Liver (tissue), 9 donors: ENCODE measurements around the gene AAK1. TPM values are rescaled to one million over a fixed set of nuclear protein-coding genes. Genes with fewer than 3 reads are reported as not detected.

ENCODE experiments used
- DNase-seq: peaks from one replicate; pipeline ENCODE4 v3.0.0-alpha.2; 2017; ENCODE audit warnings: low spot score
- H3K27ac ChIP-seq, 2 donors: one replicate each; pipeline ENCODE4 v1.7.0; 2013; ENCODE audit warnings: inconsistent platforms in 2 of 2, low read length in 2 of 2, control low read depth in 1 of 2, low read depth in 1 of 2, mild to moderate bottlenecking in 1 of 2
- H3K27me3 ChIP-seq, 4 donors: one replicate each; pipeline versions ENCODE4 v1.6.1 to v1.7.0; 2013; ENCODE audit warnings: low read length in 3 of 4, inconsistent platforms in 1 of 4, mild to moderate bottlenecking in 1 of 4, moderate library complexity in 1 of 4; ENCODE audit not compliant: control insufficient read depth in 4 of 4, insufficient read depth in 4 of 4
- H3K36me3 ChIP-seq, 4 donors: one replicate each; pipeline versions ENCODE4 v1.6.1 to v1.7.0; 2013; ENCODE audit warnings: low read length in 3 of 4, mild to moderate bottlenecking in 3 of 4, low read depth in 1 of 4, moderate library complexity in 1 of 4; ENCODE audit not compliant: control insufficient read depth in 4 of 4, insufficient read depth in 3 of 4
- H3K4me1 ChIP-seq, 4 donors: one replicate each; pipeline versions ENCODE4 v1.6.1 to v1.7.0; 2013; ENCODE audit warnings: low read length in 3 of 4, mild to moderate bottlenecking in 3 of 4, moderate library complexity in 1 of 4; ENCODE audit not compliant: control insufficient read depth in 4 of 4, insufficient read depth in 4 of 4
- H3K4me3 ChIP-seq, 3 donors: one replicate each; pipeline versions ENCODE4 v1.6.1 to v1.7.0; 2013; ENCODE audit warnings: low read length in 3 of 3, control low read depth in 1 of 3, low read depth in 1 of 3, mild to moderate bottlenecking in 1 of 3
- H3K9ac ChIP-seq, 2 donors: one replicate each; pipeline ENCODE4 v1.7.0; 2013; ENCODE audit warnings: low read length in 2 of 2, mild to moderate bottlenecking in 2 of 2, moderate library complexity in 2 of 2, control low read depth in 1 of 2, low read depth in 1 of 2
- H3K9me3 ChIP-seq, 4 donors: one replicate each; pipeline versions ENCODE4 v1.6.1 to v1.7.0; 2013; ENCODE audit warnings: low read length in 3 of 4; ENCODE audit not compliant: control insufficient read depth in 4 of 4
- EGR1 ChIP-seq, 2 donors: IDR thresholded peaks; 2 replicates each; pipeline ENCODE4 v1.6.1; 2016 to 2018; ENCODE audit warnings: antibody characterized with exemption in 2 of 2, low read depth in 2 of 2
- FOXA1 ChIP-seq: IDR thresholded peaks from 2 replicates; pipeline ENCODE4 v1.6.1; 2016; ENCODE audit warnings: antibody characterized with exemption
- FOXA2 ChIP-seq: IDR thresholded peaks from 2 replicates; pipeline ENCODE4 v1.6.1; 2016; ENCODE audit warnings: antibody characterized with exemption
- GABPA ChIP-seq, 2 donors: IDR thresholded peaks in 1 of 2; conservative IDR thresholded peaks in 1 of 2; 2 replicates each; pipeline ENCODE4 v1.6.1; 2016; ENCODE audit warnings: antibody characterized with exemption in 2 of 2, mild to moderate bottlenecking in 1 of 2, moderate library complexity in 1 of 2
- HNF4A ChIP-seq, 2 donors: conservative IDR thresholded peaks; 2 replicates each; pipeline ENCODE4 v1.6.1; 2016; ENCODE audit warnings: antibody characterized with exemption in 2 of 2, mild to moderate bottlenecking in 2 of 2
- HNF4G ChIP-seq: IDR thresholded peaks from 2 replicates; pipeline ENCODE4 v1.6.1; 2016; ENCODE audit warnings: antibody characterized with exemption
- NR2F2 ChIP-seq: IDR thresholded peaks from 2 replicates; pipeline ENCODE4 v1.6.1; 2016; ENCODE audit warnings: antibody characterized with exemption
- RAD21 ChIP-seq, 2 donors: IDR thresholded peaks; 2 replicates each; pipeline ENCODE4 v1.6.1; 2016; ENCODE audit warnings: antibody characterized with exemption in 2 of 2, mild to moderate bottlenecking in 2 of 2
- RXRA ChIP-seq, 2 donors: IDR thresholded peaks; 2 replicates each; pipeline ENCODE4 v1.6.1; 2017 to 2018; ENCODE audit warnings: antibody characterized with exemption in 2 of 2, mild to moderate bottlenecking in 1 of 2
- SP1 ChIP-seq: IDR thresholded peaks from 2 replicates; pipeline ENCODE4 v1.6.1; 2018; ENCODE audit warnings: antibody characterized with exemption, mild to moderate bottlenecking
- TAF1 ChIP-seq: conservative IDR thresholded peaks from 2 replicates; pipeline ENCODE4 v1.6.1; 2016; ENCODE audit warnings: antibody characterized with exemption, mild to moderate bottlenecking
- YY1 ChIP-seq: IDR thresholded peaks from 2 replicates; pipeline ENCODE4 v1.6.1; 2016; ENCODE audit warnings: antibody characterized with exemption, mild to moderate bottlenecking
- WGBS: extraction: QIAGEN DNeasy Blood & Tissue Kit; methylation state at CpG from one replicate; pipeline ENCODE4 v1.1.7; 2013; 5-methylcytosine and 5-hydroxymethylcytosine counted together
- polyA plus RNA-seq, 2 donors: library from polyadenylated mRNA; stranded (reverse) in 1 of 2; unstranded in 1 of 2; fragments of 200-250 nt in 1 of 2; fragments of >200 nt in 1 of 2; fragmentation: Nextera tagmentation in 1 of 2; extraction: Ambion mirVana in 1 of 2; gene quantifications; one replicate each; pipeline versions ENCODE4 v1.2.1 to v1.2.3, GENCODE V29; 2013 to 2015
- total RNA-seq, 2 donors: library from RNA; depleted of rRNA; stranded (reverse); fragments of >200 nt; gene quantifications; one replicate each; pipeline ENCODE4 v1.2.3, GENCODE V29; 2014
- TF ChIP-seq, protein P1 (sequence below): IDR thresholded peaks from 2 replicates; pipeline ENCODE4 v1.6.1; 2016; ENCODE audit warnings: antibody characterized with exemption
- TF ChIP-seq, protein P2 (sequence below): fragments of 150-350 bp; IDR thresholded peaks from 2 replicates; pipeline ENCODE4 v1.5.1; 2017; ENCODE audit warnings: improper control_type of control experiment, low read depth, low read length; ENCODE audit not compliant: missing input control
- TF ChIP-seq, protein P3 (sequence below): IDR thresholded peaks from 2 replicates; pipeline ENCODE4 v1.6.1; 2016; ENCODE audit warnings: antibody characterized with exemption
- TF ChIP-seq, protein P4 (sequence below): IDR thresholded peaks from 2 replicates; pipeline ENCODE4 v1.6.1; 2016; ENCODE audit warnings: antibody characterized with exemption
- donor health status: healthy.
- donor health status: healthy.
- donor health status: healthy.
- donor health status: healthy.
- donor health status: healthy.

The AAK1 gene
- total and polyA plus RNA-seq, 4 donors: 3.9 to 14.3 (median 11.3) TPM

DNA sequence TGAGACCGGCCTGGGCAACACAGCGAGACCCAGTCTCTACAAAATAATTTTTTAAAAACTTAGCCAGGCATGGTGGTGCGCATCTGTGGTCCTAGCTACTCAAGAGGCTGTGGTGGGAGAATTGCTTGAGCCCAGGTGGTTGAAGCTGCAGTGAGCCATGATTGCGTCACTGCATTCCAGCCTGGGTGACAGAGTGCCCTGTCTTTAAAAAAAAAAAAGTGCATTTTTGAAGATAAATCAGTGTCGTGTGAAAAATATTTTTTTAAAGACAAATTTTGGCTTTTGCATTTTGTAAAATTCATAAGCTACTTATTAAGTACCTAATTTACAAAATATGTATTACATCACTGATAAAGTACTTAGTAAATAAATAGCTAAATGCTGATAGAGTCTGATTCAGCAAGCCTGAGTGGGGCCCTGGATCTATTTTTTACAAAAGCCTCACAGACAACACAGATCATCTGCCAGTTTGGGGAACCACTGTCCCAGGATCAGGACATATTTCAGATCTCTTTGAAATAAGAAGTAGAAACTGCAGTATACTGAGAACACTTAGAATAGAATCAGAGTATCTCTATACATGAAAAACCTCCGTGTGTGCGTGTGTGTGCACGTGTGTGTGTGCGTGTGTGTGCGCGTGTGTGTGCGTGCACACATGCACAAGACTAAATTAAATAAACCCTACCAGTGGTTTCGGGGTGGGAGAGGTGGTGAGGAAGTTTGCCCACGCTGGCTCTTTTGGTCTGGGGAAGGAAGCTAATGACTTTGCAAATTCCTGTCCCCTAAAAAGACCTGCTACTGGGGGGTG is 61.6 kb downstream of the AAK1 start:
- H3K4me3 ChIP-seq: no peak overlapping the region
- no peak for TF ChIP-seq FOXA1
- TF ChIP-seq FOXA2: no peak
- TF ChIP-seq, protein P1, sequence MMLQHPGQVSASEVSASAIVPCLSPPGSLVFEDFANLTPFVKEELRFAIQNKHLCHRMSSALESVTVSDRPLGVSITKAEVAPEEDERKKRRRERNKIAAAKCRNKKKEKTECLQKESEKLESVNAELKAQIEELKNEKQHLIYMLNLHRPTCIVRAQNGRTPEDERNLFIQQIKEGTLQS: peak; percentile 49
- no peak for TF ChIP-seq YY1
- no peak for DNase-seq
- 75% methylated on average over 14 of the region's 14 CpGs for WGBS
- no peak overlapping the region for H3K9ac ChIP-seq
- peaks cover 2 to 12% (median 8%) of the 10 kb centered on the region in 4 donors for H3K4me1 ChIP-seq
- no peaks in the 10 kb centered on the region for H3K36me3 ChIP-seq
- no peak overlapping the region for H3K27ac ChIP-seq
- no peaks in the 10 kb centered on the region for H3K9me3 ChIP-seq
- H3K27me3 ChIP-seq: no peaks in the 10 kb centered on the region

DNA sequence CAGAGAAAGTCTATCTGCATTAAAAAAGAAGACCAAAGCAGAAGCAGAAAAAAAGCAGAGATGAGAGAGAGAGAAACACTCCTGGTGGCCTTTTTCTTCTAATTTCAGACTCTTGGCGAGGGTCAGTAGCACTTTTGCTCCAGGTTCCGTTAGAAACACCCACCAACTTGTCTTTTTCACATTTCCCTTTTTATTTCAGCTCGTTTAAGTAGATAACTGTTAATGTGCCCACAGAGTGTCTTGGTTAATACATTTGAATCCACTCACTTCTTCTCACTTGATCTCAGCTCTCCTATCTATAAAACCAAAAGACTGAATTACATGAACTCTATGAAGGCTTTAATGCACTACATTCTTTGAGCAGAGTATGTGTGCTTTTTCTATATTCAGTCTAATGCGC is 63.1 kb downstream of the AAK1 start:
- Histone ChIP-seq H3K9ac (no peak overlapping the region), H3K27me3 (no peaks in the 10 kb centered on the region), H3K27ac (no peak overlapping the region), H3K4me1 (peaks cover 2 to 12% (median 8%) of the 10 kb centered on the region in 4 donors), H3K9me3 (no peaks in the 10 kb centered on the region), H3K36me3 (no peaks in the 10 kb centered on the region), H3K4me3 (no peak overlapping the region)
- WGBS: 91% methylated on average over 4 of the region's 4 CpGs
- TF ChIP-seq, protein P2, sequence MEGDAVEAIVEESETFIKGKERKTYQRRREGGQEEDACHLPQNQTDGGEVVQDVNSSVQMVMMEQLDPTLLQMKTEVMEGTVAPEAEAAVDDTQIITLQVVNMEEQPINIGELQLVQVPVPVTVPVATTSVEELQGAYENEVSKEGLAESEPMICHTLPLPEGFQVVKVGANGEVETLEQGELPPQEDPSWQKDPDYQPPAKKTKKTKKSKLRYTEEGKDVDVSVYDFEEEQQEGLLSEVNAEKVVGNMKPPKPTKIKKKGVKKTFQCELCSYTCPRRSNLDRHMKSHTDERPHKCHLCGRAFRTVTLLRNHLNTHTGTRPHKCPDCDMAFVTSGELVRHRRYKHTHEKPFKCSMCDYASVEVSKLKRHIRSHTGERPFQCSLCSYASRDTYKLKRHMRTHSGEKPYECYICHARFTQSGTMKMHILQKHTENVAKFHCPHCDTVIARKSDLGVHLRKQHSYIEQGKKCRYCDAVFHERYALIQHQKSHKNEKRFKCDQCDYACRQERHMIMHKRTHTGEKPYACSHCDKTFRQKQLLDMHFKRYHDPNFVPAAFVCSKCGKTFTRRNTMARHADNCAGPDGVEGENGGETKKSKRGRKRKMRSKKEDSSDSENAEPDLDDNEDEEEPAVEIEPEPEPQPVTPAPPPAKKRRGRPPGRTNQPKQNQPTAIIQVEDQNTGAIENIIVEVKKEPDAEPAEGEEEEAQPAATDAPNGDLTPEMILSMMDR: no peak
- TF ChIP-seq FOXA1 (no peak), TAF1 (no peak), EGR1 (IDR thresholded peaks at IDR 0.05; ENCODE audit: low read depth in 2 of 2) (no peak), SP1 (no peak), NR2F2 (no peak), FOXA2 (no peak), HNF4G (no peak)
- TF ChIP-seq, protein P3, sequence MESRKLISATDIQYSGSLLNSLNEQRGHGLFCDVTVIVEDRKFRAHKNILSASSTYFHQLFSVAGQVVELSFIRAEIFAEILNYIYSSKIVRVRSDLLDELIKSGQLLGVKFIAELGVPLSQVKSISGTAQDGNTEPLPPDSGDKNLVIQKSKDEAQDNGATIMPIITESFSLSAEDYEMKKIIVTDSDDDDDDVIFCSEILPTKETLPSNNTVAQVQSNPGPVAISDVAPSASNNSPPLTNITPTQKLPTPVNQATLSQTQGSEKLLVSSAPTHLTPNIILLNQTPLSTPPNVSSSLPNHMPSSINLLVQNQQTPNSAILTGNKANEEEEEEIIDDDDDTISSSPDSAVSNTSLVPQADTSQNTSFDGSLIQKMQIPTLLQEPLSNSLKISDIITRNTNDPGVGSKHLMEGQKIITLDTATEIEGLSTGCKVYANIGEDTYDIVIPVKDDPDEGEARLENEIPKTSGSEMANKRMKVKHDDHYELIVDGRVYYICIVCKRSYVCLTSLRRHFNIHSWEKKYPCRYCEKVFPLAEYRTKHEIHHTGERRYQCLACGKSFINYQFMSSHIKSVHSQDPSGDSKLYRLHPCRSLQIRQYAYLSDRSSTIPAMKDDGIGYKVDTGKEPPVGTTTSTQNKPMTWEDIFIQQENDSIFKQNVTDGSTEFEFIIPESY: no peak
- TF ChIP-seq, protein P4, sequence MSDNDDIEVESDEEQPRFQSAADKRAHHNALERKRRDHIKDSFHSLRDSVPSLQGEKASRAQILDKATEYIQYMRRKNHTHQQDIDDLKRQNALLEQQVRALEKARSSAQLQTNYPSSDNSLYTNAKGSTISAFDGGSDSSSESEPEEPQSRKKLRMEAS: no peak
- DNase-seq: no peak

DNA sequence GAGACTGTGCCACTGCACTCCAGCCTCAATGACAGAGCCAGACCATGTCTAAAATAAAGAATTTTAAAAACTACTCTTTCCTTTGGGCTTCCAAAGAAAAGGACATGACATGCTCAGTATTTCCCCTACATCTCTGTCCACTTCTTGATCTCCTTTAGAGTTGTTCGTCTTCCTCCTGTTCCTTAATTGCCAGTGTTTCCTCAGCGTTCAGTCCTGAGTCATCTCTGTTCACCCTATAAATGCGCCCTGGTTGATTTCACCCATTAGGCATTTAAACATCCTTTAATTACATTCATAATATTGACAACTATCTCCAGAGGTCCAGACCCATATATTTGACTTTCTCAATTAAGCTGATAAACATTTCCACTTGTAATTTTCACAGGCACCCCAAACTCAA is 64.0 kb downstream of the AAK1 start:
- no peak overlapping the region for H3K27ac ChIP-seq
- TF ChIP-seq HNF4G: no peak
- TF ChIP-seq YY1: no peak
- TF ChIP-seq NR2F2: no peak
- TF ChIP-seq, protein P3: no peak
- no peak for TF ChIP-seq GABPA (IDR thresholded peaks at IDR 0.05 in 1 of 2, conservative IDR thresholded peaks at IDR 0.05 in 1 of 2)
- TF ChIP-seq FOXA1: no peak
- no peak for TF ChIP-seq RAD21 (IDR thresholded peaks at IDR 0.05)
- no peak for TF ChIP-seq FOXA2
- no peak for TF ChIP-seq EGR1 (IDR thresholded peaks at IDR 0.05; ENCODE audit: low read depth in 2 of 2)
- no peak for TF ChIP-seq TAF1
- no peak for TF ChIP-seq SP1
- TF ChIP-seq, protein P2: no peak
- TF ChIP-seq RXRA (IDR thresholded peaks at IDR 0.05): no peak
- no peak for TF ChIP-seq HNF4A (conservative IDR thresholded peaks at IDR 0.05)
- no peak for DNase-seq
- H3K9me3 ChIP-seq: no peaks in the 10 kb centered on the region
- peaks cover 2 to 12% (median 8%) of the 10 kb centered on the region in 4 donors for H3K4me1 ChIP-seq
- no peaks in the 10 kb centered on the region for H3K27me3 ChIP-seq
- WGBS: 89% methylated on average over 3 of the region's 3 CpGs
- H3K4me3 ChIP-seq: no peak overlapping the region
- H3K36me3 ChIP-seq: no peaks in the 10 kb centered on the region
- no peak overlapping the region for H3K9ac ChIP-seq
